H9 (cell line): Measurements from ENCODE around the gene POMGNT2. TPM values are rescaled to one million over a fixed set of nuclear protein-coding genes. Genes with fewer than 3 reads are reported as not detected.

ENCODE experiments used
- DNase-seq: peaks from one replicate; pipeline ENCODE4 v3.0.0-alpha.2; 2017
- H2AFZ ChIP-seq: one replicate; pipeline ENCODE4 v1.6.1; 2013; ENCODE audit warnings: mild to moderate bottlenecking, low read length, control low read depth, moderate library complexity
- H2AK5ac ChIP-seq: 2 replicates; pipeline ENCODE4 v1.6.1; 2013; ENCODE audit warnings: low read length, control low read depth, mixed read lengths; ENCODE audit not compliant: insufficient read length
- H2BK120ac ChIP-seq: one replicate; pipeline ENCODE4 v1.6.1; 2013; ENCODE audit warnings: low read depth, mild to moderate bottlenecking, low read length, control low read depth, inconsistent platforms; ENCODE audit not compliant: poor library complexity, severe bottlenecking
- H2BK12ac ChIP-seq: 2 replicates; pipeline ENCODE4 v1.6.1; 2013; ENCODE audit warnings: low read length, control low read depth, mixed read lengths, low read depth; ENCODE audit not compliant: insufficient read length
- H2BK15ac ChIP-seq: 2 replicates; pipeline ENCODE4 v1.6.1; 2013; ENCODE audit warnings: low read depth, low read length, control low read depth
- H2BK20ac ChIP-seq: one replicate; pipeline ENCODE4 v1.6.1; 2013; ENCODE audit warnings: low read depth, mild to moderate bottlenecking, low read length, control low read depth, inconsistent platforms; ENCODE audit not compliant: poor library complexity, severe bottlenecking
- H2BK5ac ChIP-seq: 2 replicates; pipeline ENCODE4 v1.6.1; 2013; ENCODE audit warnings: low read length, control low read depth, mixed read lengths; ENCODE audit not compliant: insufficient read length
- H3K14ac ChIP-seq: 2 replicates; pipeline ENCODE4 v1.6.1; 2013; ENCODE audit warnings: low read length, control low read depth; ENCODE audit not compliant: insufficient read depth
- H3K18ac ChIP-seq: 2 replicates; pipeline ENCODE4 v1.6.1; 2013; ENCODE audit warnings: low read depth, mild to moderate bottlenecking, mixed read lengths, low read length, control low read depth; ENCODE audit not compliant: insufficient read length
- H3K23ac ChIP-seq: 2 replicates; pipeline ENCODE4 v1.6.1; 2013; ENCODE audit warnings: low read length, control low read depth, mixed read lengths, low read depth; ENCODE audit not compliant: insufficient read length
- H3K23me2 ChIP-seq: 2 replicates; pipeline ENCODE4 v1.6.1; 2013; ENCODE audit warnings: low read depth, mild to moderate bottlenecking, mixed read lengths, low read length, control low read depth; ENCODE audit not compliant: insufficient read length, poor library complexity, severe bottlenecking
- H3K27ac ChIP-seq: 2 replicates; pipeline ENCODE4 v1.5.1; 2013; ENCODE audit warnings: low read length, control low read depth, mixed read lengths, low read depth; ENCODE audit not compliant: insufficient read length
- H3K27me3 ChIP-seq: 2 replicates; pipeline ENCODE4 v1.6.1; 2013; ENCODE audit warnings: low read length, control low read depth, inconsistent platforms; ENCODE audit not compliant: insufficient read depth
- H3K4ac ChIP-seq: 2 replicates; pipeline ENCODE4 v1.6.1; 2013; ENCODE audit warnings: low read depth, mild to moderate bottlenecking, control low read depth, inconsistent platforms, low read length, moderate library complexity
- H3K4me1 ChIP-seq: 2 replicates; pipeline ENCODE4 v1.6.1; 2013; ENCODE audit warnings: low read length, control low read depth, inconsistent platforms; ENCODE audit not compliant: insufficient read depth
- H3K4me2 ChIP-seq: 2 replicates; pipeline ENCODE4 v1.6.1; 2013; ENCODE audit warnings: low read length, control low read depth, mixed read lengths; ENCODE audit not compliant: insufficient read length, insufficient read depth
- H3K56ac ChIP-seq: 2 replicates; pipeline ENCODE4 v1.6.1; 2013; ENCODE audit warnings: low read depth, mild to moderate bottlenecking, mixed read lengths, low read length, control low read depth; ENCODE audit not compliant: insufficient read length
- H3K79me1 ChIP-seq: 2 replicates; pipeline ENCODE4 v1.6.1; 2013; ENCODE audit warnings: low read depth, mild to moderate bottlenecking, moderate library complexity, low read length, control low read depth, inconsistent platforms; ENCODE audit not compliant: insufficient read depth, poor library complexity, severe bottlenecking
- H3K79me2 ChIP-seq: 2 replicates; pipeline ENCODE4 v1.6.1; 2013; ENCODE audit warnings: low read length, control low read depth, inconsistent platforms; ENCODE audit not compliant: insufficient read depth
- H3K9ac ChIP-seq: 2 replicates; pipeline ENCODE4 v1.6.1; 2013; ENCODE audit warnings: low read length, control low read depth, mixed read lengths; ENCODE audit not compliant: insufficient read length; ENCODE audit errors: extremely low read depth
- H3K9me3 ChIP-seq: one replicate; pipeline ENCODE4 v1.6.1; 2013; ENCODE audit warnings: low read depth, low read length, inconsistent platforms; ENCODE audit not compliant: control insufficient read depth
- H3T11ph ChIP-seq: one replicate; pipeline ENCODE4 v1.6.1; 2013; ENCODE audit warnings: mild to moderate bottlenecking, low read length, control low read depth, inconsistent platforms
- H4K20me1 ChIP-seq: one replicate; pipeline ENCODE4 v1.6.1; 2013; ENCODE audit not compliant: control insufficient read depth, insufficient read length, insufficient read depth
- H4K5ac ChIP-seq: 2 replicates; pipeline ENCODE4 v1.6.1; 2013; ENCODE audit warnings: low read depth, mild to moderate bottlenecking, mixed read lengths, low read length, control low read depth; ENCODE audit not compliant: insufficient read length
- H4K8ac ChIP-seq: replicated peaks from 2 replicates; pipeline ENCODE4 v1.6.1; 2013; ENCODE audit warnings: low read length, control low read depth, mixed read lengths, low read depth; ENCODE audit not compliant: insufficient read length
- H4K91ac ChIP-seq: 2 replicates; pipeline ENCODE4 v1.6.1; 2013; ENCODE audit warnings: low read depth, mild to moderate bottlenecking, moderate library complexity, mixed read lengths, low read length, control low read depth; ENCODE audit not compliant: insufficient read length
- H3K27ac Mint-ChIP-seq, 3 experiments: 2 replicates in 2 of 3; 3 replicates in 1 of 3; pipeline ENCODE4 v1.8.0; 2020 to 2021; ENCODE audit warnings: mixed read lengths in 3 of 3, mild to moderate bottlenecking in 1 of 3, moderate library complexity in 1 of 3
- H3K27me3 Mint-ChIP-seq: 2 replicates; pipeline ENCODE4 v1.8.0; 2021; ENCODE audit warnings: low read depth, mild to moderate bottlenecking, moderate library complexity, mixed read lengths
- H3K36me3 Mint-ChIP-seq, 3 experiments: 2 replicates in 2 of 3; 3 replicates in 1 of 3; pipeline ENCODE4 v1.8.0; 2020 to 2021; ENCODE audit warnings: low read depth in 3 of 3, mixed read lengths in 3 of 3; ENCODE audit not compliant: insufficient read depth in 1 of 3
- H3K4me1 Mint-ChIP-seq, 2 experiments: 2 replicates each; pipeline ENCODE4 v1.8.0; 2020; ENCODE audit warnings: mixed read lengths in 2 of 2
- H3K4me3 Mint-ChIP-seq, 2 experiments: 2 replicates in 1 of 2; 3 replicates in 1 of 2; pipeline ENCODE4 v1.8.0; 2020 to 2021; ENCODE audit warnings: mild to moderate bottlenecking in 2 of 2, mixed read lengths in 2 of 2, moderate library complexity in 1 of 2
- H3K9me3 Mint-ChIP-seq, 2 experiments: 2 replicates in 1 of 2; 3 replicates in 1 of 2; pipeline ENCODE4 v1.8.0; 2020; ENCODE audit warnings: mild to moderate bottlenecking in 2 of 2, mixed read lengths in 2 of 2, moderate library complexity in 1 of 2
- WGBS: extraction: QIAGEN DNeasy Blood & Tissue Kit; methylation state at CpG from one replicate; pipeline ENCODE4 v1.1.7; 2013; ENCODE audit warnings: missing lambda C conversion rate, low lambda C conversion rate, mixed read lengths; ENCODE audit not compliant: insufficient read length; ENCODE audit errors: extremely low coverage; 5-methylcytosine and 5-hydroxymethylcytosine counted together
- total RNA-seq: library from RNA; stranded (reverse); gene quantifications from 2 replicates; pipeline ENCODE4 v1.2.1, GENCODE V29; 2021
- TF ChIP-seq, protein P1 (sequence below): fragments of 200-600 bp; sonication (generic); conservative IDR thresholded peaks from 3 replicates; pipeline ENCODE4 v1.8.0; 2021; ENCODE audit warnings: antibody characterized with exemption, mild to moderate bottlenecking

Gene POMGNT2
- total RNA-seq, 1 experiment from 2014 or later: 14.0 TPM

GRCh38 chr3:43041517-43041916 lies 64.4 kb downstream of the POMGNT2 start:
- H3K4me1 ChIP-seq: no peaks in the 10 kb centered on the region
- H3K79me2 ChIP-seq: no peaks in the 10 kb centered on the region
- H3K36me3 Mint-ChIP-seq: peaks cover 24 to 33% (median 25%) of the 10 kb centered on the region in 3 experiments
- WGBS: no CpG with 5 or more reads among the region's 2 CpGs
- H2BK120ac ChIP-seq: no peak overlapping the region
- no peak for DNase-seq
- TF ChIP-seq, protein P1, sequence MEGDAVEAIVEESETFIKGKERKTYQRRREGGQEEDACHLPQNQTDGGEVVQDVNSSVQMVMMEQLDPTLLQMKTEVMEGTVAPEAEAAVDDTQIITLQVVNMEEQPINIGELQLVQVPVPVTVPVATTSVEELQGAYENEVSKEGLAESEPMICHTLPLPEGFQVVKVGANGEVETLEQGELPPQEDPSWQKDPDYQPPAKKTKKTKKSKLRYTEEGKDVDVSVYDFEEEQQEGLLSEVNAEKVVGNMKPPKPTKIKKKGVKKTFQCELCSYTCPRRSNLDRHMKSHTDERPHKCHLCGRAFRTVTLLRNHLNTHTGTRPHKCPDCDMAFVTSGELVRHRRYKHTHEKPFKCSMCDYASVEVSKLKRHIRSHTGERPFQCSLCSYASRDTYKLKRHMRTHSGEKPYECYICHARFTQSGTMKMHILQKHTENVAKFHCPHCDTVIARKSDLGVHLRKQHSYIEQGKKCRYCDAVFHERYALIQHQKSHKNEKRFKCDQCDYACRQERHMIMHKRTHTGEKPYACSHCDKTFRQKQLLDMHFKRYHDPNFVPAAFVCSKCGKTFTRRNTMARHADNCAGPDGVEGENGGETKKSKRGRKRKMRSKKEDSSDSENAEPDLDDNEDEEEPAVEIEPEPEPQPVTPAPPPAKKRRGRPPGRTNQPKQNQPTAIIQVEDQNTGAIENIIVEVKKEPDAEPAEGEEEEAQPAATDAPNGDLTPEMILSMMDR: no peak
- H4K5ac ChIP-seq: no peak overlapping the region
- H3K14ac ChIP-seq: no peak overlapping the region
- H4K20me1 ChIP-seq: no peaks in the 10 kb centered on the region
- H3T11ph ChIP-seq: no peak overlapping the region
- H2AFZ ChIP-seq: no peak overlapping the region
- no peaks in the 10 kb centered on the region for H3K23me2 ChIP-seq
- no peaks in the 10 kb centered on the region for H3K4me1 Mint-ChIP-seq
- peaks cover 41 to 42% of the 10 kb centered on the region in 2 experiments for H3K9me3 Mint-ChIP-seq
- H3K27ac ChIP-seq: no peak overlapping the region
- H2BK12ac ChIP-seq: no peak overlapping the region
- no peak overlapping the region for H3K4me3 Mint-ChIP-seq
- no peak overlapping the region for H2BK15ac ChIP-seq
- H3K4me2 ChIP-seq: no peak overlapping the region
- H2BK20ac ChIP-seq: no peak overlapping the region
- no peak overlapping the region for H3K4ac ChIP-seq
- no peaks in the 10 kb centered on the region for H3K79me1 ChIP-seq
- H3K18ac ChIP-seq: no peak overlapping the region
- no peak overlapping the region for H4K91ac ChIP-seq
- peaks cover 5% of the 10 kb centered on the region for H3K27me3 Mint-ChIP-seq
- H3K27me3 ChIP-seq: no peaks in the 10 kb centered on the region
- H2BK5ac ChIP-seq: no peak overlapping the region
- H3K56ac ChIP-seq: no peak overlapping the region
- H2AK5ac ChIP-seq: no peak overlapping the region
- H3K9me3 ChIP-seq: peaks cover 24% of the 10 kb centered on the region
- no peak overlapping the region for H4K8ac ChIP-seq
- no peak overlapping the region for H3K23ac ChIP-seq
- H3K27ac Mint-ChIP-seq: no peak overlapping the region
- no peak overlapping the region for H3K9ac ChIP-seq
